ENCODE data around the gene TCF7L2.

Gene TCF7L2

DNA sequence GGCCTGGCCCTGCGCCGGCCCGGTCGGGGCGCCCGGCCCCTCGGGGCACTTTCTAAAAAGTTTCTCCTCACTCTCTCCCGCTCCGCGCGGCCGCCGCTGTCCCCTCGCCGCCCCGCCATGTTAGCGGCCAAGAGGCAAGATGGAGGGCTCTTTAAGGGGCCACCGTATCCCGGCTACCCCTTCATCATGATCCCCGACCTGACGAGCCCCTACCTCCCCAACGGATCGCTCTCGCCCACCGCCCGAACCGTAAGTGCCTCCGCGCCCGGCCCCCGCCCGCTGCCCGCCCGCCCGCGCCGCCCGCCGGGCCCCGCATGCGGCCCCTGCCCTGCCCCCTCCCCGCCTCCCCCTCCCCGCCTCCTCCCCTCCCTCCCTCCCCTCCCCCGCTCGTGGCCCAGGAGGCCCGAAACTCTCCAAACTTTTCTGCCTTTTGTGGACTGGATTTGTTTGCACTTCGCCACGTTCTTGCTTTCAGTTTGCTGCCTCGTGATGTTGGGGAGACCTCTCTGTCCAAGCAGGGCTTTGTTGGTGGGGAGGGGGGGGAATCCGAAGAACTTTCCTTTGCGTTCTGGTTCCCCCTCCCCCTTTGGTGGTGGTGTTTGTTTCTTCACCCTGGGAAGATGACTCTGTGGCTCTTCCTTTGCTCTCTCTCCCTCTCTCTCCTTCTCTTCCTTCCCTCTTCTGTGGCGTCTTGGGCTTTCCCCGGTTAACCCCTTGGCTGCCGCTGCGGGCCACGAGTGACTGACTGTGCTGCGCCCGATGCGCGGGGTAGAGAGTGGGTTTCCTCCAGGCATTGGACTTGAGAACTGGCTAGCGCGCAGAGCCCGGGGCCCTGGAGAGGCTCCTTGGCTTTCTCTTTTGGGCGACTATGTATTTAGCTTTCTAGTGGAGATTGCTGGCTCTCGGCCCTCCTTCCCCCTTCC is 1.6 kb downstream of the TCF7L2 start:
- peak overlapping the region; percentile 80 for H3K4me3 ChIP-seq (replicated peaks; ENCODE audit: low read depth, low read length)

DNA sequence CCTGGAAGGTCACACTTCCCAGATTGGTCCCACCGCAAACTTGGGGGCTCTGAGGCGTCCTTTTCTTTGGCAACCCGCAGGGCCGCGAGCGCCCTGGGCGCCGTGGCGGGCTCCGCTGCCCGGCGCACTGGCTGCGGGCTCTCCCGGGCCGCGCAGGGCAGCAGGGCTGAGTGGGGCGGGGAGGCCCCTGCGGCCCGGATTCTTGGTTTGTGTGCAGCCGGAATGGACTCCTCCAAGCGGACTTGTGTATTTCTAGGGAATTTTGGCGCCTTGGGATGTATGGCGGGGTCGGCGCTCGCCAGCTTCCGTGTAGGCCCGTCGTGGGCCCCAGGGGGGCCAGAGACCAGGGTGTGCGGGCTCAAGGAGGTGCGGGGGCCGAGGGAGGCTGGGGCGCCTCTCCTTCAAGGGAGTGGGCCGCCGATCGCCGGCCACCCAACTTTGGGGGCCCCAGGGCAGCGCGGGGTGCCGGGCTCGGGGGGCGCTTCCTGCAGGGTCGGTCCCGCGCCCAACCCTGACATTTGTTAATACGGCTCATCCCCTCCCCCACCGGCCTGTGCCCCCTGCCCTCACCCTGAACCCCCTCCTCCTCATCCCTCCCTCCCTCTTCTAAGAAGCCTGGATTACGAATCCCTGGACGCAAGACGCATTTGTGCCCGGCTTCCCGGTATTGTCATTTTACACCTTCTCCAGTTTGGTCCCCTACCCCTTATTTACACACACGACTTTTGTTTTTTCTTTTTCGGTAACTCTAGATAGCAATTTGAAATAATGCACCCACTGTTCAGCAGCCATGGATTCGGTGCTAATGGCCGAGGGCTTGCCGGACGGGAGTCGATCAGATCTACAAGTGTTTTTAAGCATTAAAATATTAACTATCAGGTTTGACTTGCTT is 2.5 kb downstream of the TCF7L2 start:
- TF ChIP-seq, protein P1, sequence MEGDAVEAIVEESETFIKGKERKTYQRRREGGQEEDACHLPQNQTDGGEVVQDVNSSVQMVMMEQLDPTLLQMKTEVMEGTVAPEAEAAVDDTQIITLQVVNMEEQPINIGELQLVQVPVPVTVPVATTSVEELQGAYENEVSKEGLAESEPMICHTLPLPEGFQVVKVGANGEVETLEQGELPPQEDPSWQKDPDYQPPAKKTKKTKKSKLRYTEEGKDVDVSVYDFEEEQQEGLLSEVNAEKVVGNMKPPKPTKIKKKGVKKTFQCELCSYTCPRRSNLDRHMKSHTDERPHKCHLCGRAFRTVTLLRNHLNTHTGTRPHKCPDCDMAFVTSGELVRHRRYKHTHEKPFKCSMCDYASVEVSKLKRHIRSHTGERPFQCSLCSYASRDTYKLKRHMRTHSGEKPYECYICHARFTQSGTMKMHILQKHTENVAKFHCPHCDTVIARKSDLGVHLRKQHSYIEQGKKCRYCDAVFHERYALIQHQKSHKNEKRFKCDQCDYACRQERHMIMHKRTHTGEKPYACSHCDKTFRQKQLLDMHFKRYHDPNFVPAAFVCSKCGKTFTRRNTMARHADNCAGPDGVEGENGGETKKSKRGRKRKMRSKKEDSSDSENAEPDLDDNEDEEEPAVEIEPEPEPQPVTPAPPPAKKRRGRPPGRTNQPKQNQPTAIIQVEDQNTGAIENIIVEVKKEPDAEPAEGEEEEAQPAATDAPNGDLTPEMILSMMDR (IDR thresholded peaks at IDR 0.05; ENCODE audit: low read depth, low read length, missing control alignments), result no peak
- H3K4me3 ChIP-seq (replicated peaks; ENCODE audit: low read depth, low read length), result peak overlapping the region; percentile 80
- no peak for DNase-seq (ENCODE audit: extremely low read depth, low read depth)

More for the DNA sequence above, 1.6 kb downstream of the TCF7L2 start:
- DNase-seq (ENCODE audit: extremely low read depth, low read depth), result no peak
- TF ChIP-seq, protein P1 (IDR thresholded peaks at IDR 0.05; ENCODE audit: low read depth, low read length, missing control alignments), result no peak

- peak overlapping the region; percentile 80 for H3K4me3 ChIP-seq (replicated peaks; ENCODE audit: low read depth, low read length)
- no peak for DNase-seq (ENCODE audit: extremely low read depth, low read depth)
- TF ChIP-seq, protein P1 (IDR thresholded peaks at IDR 0.05; ENCODE audit: low read depth, low read length, missing control alignments), result no peak
Observed at GRCh38 chr10:112953174-112954159, 3.4 kb downstream of the TCF7L2 start.

DNA sequence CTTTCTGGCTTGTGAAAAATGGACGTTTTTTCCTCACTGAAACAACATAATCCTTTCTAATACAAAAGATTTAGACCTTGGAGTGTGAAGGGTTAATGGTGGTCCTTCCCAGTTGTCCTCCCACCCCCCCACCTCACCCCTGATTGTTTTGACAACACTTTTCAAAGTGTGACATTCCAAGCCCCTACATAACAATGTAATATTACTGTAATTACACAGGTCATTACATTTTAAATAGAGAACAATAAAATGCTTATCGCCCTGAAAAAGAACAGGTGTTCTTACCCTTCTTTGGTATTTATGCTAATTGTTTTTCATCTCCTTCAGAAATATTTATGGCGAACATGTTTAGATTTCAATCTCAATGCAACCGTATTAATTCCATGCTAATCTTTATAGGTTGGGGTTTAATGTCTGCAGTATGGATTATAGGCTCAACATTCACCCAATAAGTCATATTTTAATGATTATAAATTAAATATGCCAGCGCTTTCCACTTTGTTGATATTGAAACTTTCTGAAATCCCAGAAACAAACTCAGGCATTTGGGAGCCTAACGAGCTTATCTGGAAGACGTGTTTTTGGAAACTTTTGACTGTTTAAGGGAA is 5.0 kb downstream of the TCF7L2 start:
- H3K4me3 ChIP-seq (replicated peaks; ENCODE audit: low read depth, low read length), result peak overlapping the region; percentile 34
- TF ChIP-seq, protein P1 (IDR thresholded peaks at IDR 0.05; ENCODE audit: low read depth, low read length, missing control alignments), result no peak
- no peak for DNase-seq (ENCODE audit: extremely low read depth, low read depth)

DNA sequence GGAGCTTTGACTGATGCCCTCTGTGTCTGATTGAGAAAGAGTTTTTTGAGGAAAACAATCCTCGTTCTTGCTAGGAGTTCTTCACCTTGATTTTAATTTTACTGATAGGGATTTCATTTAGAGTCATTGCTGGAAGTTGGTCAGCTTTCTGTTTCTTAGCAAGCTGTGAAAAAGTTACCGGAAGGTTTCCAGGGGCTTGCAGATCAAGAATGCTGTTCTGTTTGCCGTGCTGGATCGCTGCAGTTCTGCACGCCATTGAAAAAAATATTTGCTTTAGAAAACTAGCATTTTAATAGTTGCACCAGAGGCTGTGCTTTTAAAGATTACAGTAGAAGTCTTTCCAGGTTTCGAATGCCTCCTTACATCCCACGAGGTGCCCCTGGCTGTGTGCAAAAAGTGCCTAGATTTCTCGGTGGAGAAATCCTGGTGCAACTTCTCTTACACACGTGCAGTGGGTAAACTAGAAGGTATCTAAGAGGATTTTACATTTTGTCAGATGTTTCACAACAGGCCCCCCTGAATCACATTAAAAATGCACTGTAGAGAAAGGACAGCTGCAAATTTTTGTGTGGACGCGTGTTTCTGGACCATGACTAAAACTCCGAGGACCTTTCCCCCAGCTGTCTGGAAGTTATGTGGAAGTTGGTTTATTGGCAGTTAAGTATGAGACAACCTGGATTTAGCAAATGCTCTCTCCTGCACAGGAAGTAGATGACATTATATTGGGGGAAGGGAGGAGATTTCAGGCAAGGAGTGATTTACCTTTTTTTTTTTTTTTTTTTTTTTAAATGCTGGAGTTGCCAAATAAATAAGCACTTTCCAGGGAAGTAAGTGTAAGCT is 5.8 kb downstream of the TCF7L2 start:
- H3K4me3 ChIP-seq (replicated peaks; ENCODE audit: low read depth, low read length), result peak overlapping the region; percentile 34
- TF ChIP-seq, protein P1 (IDR thresholded peaks at IDR 0.05; ENCODE audit: low read depth, low read length, missing control alignments), result no peak
- DNase-seq (ENCODE audit: extremely low read depth, low read depth), result no peak

Data from HFF-Myc (cell line).